AG04450 (cell line): ENCODE data around the gene ARL5B. TPM values are rescaled to one million over a fixed set of nuclear protein-coding genes. Genes with fewer than 3 reads are reported as not detected.
A peak's percentile ranks its signal among the peaks of the same experiment; 100 is the strongest.

Experiments
- CTCF ChIA-PET: fragments of 300-600, 350-600 bp; formaldehyde crosslinking; extraction: SDS; loops from one replicate; lab custom pipeline; 2022; ENCODE audit warnings: antibody characterized with exemption, inconsistent platforms; lab: Charles Lee
- POLR2A ChIA-PET: fragments of 350-600 bp; formaldehyde crosslinking; extraction: SDS; loops from one replicate; lab custom pipeline; 2021; ENCODE audit warnings: antibody characterized with exemption, inconsistent platforms; lab: Yijun Ruan, JAX
- DNase-seq: peaks from one replicate; pipeline ENCODE4 v3.0.0-alpha.2; 2011; ENCODE audit warnings: low read depth, low spot score
- H3K27ac ChIP-seq: one replicate; pipeline ENCODE4 v1.5.1; 2012; ENCODE audit warnings: low read depth, low read length, control low read depth
- H3K27me3 ChIP-seq: one replicate; pipeline ENCODE4 v1.6.0; 2012; ENCODE audit warnings: low read length; ENCODE audit not compliant: control insufficient read depth, insufficient read depth
- H3K4me3 ChIP-seq: 2 replicates; pipeline ENCODE4 v1.5.1; 2011; ENCODE audit warnings: mild to moderate bottlenecking, low read depth, low read length, control low read depth
- H3K9me3 ChIP-seq: 2 replicates; pipeline ENCODE4 v1.5.1; 2012; ENCODE audit warnings: low read length; ENCODE audit not compliant: control insufficient read depth, insufficient read depth
- polyA plus RNA-seq: library from polyadenylated mRNA; depleted of rRNA; stranded (reverse); fragments of >200 nt; gene quantifications from 2 replicates; pipeline ENCODE4 v1.2.3, GENCODE V29; 2011
- TF ChIP-seq, protein P1 (sequence below): IDR thresholded peaks from 2 replicates; pipeline ENCODE4 v1.5.1; 2011; ENCODE audit warnings: low read depth, low read length, control low read depth, inconsistent platforms

Gene ARL5B
- polyA plus RNA-seq, 1 experiment, result 24.2 TPM

DNA sequence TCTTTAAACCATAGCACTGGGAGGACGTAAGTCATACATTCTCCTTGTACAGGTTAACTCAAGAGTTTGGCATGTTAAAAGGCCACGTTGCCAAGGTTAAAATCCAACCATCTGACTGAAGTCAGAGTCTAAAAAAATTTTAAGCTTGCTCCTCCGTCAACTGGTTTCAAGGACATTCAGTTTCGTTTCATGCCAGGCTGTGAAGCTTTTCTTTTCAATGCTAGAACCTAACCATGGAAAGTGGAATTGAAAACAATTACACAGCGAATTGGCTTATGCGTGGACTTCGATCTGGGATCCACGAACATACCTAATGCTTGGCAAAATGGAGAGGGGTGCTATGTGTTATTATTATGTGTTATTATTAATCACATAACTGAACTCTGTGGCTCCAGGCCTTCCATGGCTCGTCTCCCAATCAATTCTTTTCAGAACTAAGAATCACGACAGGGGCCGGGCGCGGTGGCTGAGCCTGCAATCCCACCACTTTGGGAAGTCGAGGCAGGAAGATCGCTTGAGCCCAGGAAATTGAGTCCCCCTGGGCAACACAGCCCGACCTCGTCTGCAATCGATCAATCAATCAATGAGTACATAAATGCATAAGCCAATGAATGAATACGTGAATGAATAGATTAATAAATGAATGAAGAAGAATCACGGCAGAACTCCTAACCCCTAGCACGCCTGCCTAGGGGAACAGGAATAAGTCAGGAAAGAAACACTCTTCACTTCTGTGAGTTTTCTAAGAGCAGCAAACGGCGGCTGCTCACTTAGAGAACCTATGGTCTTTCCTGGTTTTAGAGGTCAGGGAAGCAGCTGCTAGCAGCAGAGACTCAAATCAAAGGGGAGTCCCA is 733 bp upstream of the ARL5B start:
- CTCF ChIA-PET, result interaction anchor here (0.6 kb wide), 1 partner anchor 39 kb away, joined by 4 read pairs; no protein-coding TSS in a partner anchor
- no peak for DNase-seq
- POLR2A ChIA-PET, result interaction anchor here (0.6 to 1.9 kb wide), 11 partner anchors 8 to 996 kb away, joined by 3 to 11 read pairs (median 5); no protein-coding TSS in a partner anchor

DNA sequence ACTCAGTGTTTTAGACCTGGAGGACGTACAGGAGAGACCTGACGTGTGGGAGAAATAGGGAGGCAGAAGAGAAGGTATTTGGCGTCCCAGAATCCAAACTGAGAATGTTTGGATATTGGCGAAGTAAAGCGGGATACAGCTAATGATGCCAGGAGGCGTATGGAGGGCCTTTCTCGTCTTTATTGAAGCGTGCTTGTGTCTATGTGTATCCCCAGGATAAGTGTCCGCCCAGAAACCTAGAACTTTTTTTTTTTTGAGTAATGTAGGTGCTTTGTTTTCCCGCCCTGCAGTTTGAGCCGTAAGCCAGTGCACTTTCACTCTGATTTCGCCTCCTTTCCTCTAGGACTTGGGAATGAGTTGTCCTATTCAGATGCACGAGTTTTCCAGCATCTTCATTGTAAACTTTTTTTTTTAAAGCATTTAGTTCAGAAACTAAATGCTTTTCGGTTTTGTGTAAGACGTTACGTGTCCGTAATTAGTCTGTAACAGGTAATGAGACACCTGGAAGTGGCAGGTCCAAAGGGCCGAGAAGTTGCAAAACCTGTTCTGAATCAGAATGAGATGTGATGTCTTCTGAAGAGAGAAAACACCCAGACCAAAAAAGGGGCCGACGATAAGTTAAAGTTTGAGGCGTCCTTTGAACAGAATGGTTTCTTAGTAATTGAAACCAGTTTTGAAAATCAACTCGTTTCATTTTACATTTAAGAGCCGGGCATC is 746 bp downstream of the ARL5B start:
- POLR2A ChIA-PET, result interaction anchor here (0.7 kb wide), 1 partner anchor 698 kb away, joined by 5 read pairs; no protein-coding TSS in a partner anchor
- DNase-seq, result no peak

More for the DNA sequence above, 733 bp upstream of the ARL5B start:
- no peaks in the 10 kb centered on the region; the same call in 1 of the 2 replicates for H3K9me3 ChIP-seq
- H3K27ac ChIP-seq, result peak overlapping the region; percentile 99
- H3K4me3 ChIP-seq, result peak overlapping the region; percentile 97
- TF ChIP-seq, protein P1, sequence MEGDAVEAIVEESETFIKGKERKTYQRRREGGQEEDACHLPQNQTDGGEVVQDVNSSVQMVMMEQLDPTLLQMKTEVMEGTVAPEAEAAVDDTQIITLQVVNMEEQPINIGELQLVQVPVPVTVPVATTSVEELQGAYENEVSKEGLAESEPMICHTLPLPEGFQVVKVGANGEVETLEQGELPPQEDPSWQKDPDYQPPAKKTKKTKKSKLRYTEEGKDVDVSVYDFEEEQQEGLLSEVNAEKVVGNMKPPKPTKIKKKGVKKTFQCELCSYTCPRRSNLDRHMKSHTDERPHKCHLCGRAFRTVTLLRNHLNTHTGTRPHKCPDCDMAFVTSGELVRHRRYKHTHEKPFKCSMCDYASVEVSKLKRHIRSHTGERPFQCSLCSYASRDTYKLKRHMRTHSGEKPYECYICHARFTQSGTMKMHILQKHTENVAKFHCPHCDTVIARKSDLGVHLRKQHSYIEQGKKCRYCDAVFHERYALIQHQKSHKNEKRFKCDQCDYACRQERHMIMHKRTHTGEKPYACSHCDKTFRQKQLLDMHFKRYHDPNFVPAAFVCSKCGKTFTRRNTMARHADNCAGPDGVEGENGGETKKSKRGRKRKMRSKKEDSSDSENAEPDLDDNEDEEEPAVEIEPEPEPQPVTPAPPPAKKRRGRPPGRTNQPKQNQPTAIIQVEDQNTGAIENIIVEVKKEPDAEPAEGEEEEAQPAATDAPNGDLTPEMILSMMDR, result no peak
- H3K27me3 ChIP-seq, result no peaks in the 10 kb centered on the region

DNA sequence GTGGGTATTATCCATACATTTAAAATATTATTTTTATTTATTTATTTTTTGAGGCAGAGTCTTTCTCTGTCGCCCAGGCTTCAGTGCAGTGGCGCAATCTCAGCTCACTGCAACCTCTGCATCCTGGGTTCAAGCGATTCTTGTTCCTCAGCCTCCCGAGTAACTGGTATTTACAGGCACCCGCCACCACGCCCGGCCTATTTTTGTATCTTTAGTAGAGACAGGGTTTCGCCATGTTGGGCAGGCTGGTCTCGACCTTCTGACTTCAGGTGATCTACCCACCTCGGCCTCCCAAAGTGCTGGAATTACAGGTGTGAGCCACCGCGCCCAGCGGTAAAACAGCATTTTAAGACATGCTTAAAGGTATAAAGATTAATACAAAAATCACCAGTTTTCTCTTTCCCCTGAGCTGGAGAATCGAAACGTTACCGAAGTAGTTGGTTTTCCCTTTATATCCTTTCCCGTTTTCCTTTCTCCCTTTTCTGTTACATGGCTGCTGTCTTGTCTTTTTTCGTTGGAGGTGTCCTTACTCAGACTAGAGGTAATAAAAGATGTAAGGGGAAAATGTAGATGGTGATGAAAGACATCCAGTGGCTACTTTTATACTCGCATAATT is 1.7 kb downstream of the ARL5B start:
- ChIA-PET POLR2A (interaction anchor here (1.0 kb wide), 1 partner anchor 77 kb away, joined by 3 read pairs; no protein-coding TSS in a partner anchor), CTCF (no interaction called here)
- no peak overlapping the region for H3K27ac ChIP-seq

More for the DNA sequence above, 746 bp downstream of the ARL5B start:
- no peaks in the 10 kb centered on the region for H3K27me3 ChIP-seq
- H3K27ac ChIP-seq, result peak overlapping the region; percentile 90
- TF ChIP-seq, protein P1, result no peak
- peak overlapping the region; percentile 97 for H3K4me3 ChIP-seq
- CTCF ChIA-PET, result no interaction called here
- no peaks in the 10 kb centered on the region; the same call in 1 of the 2 replicates for H3K9me3 ChIP-seq

DNA sequence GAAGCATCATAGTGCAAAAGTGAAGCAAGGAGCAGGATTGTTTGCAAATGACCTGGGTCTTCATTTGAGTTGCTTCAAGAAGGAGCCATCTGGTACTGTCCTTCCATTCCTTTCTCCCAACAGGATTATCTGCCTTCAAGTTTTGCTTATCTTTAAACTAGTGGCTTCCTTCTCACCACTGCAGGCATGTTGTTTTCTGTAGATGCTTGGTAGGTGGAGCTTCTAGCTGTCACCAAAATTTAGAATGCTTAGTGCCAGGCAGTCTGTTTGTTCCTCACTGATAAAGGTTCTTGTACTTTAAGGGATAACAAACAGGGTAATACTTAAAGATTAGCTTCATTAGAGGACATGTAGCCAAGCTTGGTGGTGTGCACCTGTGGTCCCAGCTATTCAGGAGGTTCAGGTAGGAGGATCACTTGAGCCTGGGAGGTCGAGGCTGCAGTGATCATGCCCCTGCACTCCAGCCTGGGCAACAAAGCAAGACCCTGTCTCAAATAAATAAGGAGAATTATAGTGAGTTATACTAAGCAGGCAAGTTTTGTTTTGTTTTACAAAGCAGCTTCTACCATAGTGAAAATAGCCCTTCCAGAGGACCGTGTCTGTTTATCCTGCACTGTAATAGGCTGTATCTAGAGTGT is 5.7 kb downstream of the ARL5B start:
- TF ChIP-seq, protein P1, result no peak
- DNase-seq, result no peak
- POLR2A ChIA-PET, result no interaction called here
- Histone ChIP-seq H3K9me3 (no peaks in the 10 kb centered on the region), H3K4me3 (no peak overlapping the region), H3K27ac (no peak overlapping the region), H3K27me3 (no peaks in the 10 kb centered on the region)
- CTCF ChIA-PET, result no interaction called here

More for the DNA sequence above, 1.7 kb downstream of the ARL5B start:
- H3K9me3 ChIP-seq, result no peaks in the 10 kb centered on the region; the same call in 1 of the 2 replicates
- TF ChIP-seq, protein P1, result no peak
- H3K27me3 ChIP-seq, result no peaks in the 10 kb centered on the region
- no peak for DNase-seq
- H3K4me3 ChIP-seq, result peak overlapping the region; percentile 97
